Measurements from ENCODE around the gene ZNG1B. TPM values are rescaled to one million over a fixed set of nuclear protein-coding genes. Genes with fewer than 3 reads are reported as not detected.
"Not testable (repeated sequence)": the region's sequence is repeated elsewhere in the genome, so short reads cannot be mapped to it uniquely, and the experiment has no call there.

Gene ZNG1B
- polyA plus RNA-seq (ENCODE audit: insufficient read length in 4 of 4): 10 to 100 TPM; 53.7 to 61.4 (median 57.6) TPM

DNA sequence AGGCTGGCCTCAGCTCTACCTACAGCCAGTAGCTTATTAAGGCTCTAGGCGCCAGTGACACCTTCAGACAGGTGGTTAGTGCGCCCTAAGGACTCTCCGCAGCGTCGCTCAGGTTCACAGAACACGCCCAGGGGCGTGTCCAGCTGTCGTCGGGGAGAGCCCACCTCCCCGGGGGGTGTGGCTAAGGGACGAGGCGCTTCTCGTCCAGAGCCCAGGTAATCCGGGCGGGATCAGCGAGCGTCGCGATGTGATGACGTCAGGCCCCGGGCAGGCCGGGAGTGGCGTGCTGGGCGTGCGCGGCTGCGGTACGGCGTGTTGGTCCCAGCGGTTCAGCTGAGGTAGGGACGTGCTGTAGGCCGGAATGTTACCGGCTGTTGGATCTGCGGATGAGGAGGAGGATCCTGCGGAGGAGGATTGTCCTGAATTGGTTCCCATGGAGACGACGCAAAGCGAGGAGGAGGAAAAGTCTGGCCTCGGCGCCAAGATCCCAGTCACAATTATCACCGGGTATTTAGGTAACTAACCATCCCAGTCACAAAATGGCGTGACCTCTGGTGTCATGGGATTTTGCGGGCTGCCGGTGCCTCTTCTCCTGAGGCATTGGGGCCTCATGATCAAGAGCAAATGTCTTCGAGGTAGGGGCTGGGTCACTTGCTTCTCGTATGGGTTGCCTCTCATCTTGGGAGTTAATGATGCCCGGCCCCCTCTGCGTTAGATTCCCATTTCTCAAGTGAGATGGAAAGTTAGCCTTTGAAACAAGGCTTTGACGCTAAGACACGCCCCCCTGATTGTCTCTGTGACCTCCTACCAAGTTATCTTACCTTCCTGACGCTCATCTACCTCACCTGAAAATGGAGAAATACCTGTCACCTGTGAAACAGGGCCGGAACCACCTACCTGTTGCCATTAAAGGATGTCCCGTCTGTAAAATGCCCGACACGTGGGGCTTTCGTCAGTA lies at the start of gene ZNG1B:
Gene ZNG1B (plus strand): TSS at position 184 of the 958 bp plus-strand sequence. CDS start 178 bp downstream, at position 362.
- peak in 1 of 4 donors; percentile 0 for DNase-seq (ENCODE audit: low read depth in 4 of 4, low spot score in 3 of 4)

DNA sequence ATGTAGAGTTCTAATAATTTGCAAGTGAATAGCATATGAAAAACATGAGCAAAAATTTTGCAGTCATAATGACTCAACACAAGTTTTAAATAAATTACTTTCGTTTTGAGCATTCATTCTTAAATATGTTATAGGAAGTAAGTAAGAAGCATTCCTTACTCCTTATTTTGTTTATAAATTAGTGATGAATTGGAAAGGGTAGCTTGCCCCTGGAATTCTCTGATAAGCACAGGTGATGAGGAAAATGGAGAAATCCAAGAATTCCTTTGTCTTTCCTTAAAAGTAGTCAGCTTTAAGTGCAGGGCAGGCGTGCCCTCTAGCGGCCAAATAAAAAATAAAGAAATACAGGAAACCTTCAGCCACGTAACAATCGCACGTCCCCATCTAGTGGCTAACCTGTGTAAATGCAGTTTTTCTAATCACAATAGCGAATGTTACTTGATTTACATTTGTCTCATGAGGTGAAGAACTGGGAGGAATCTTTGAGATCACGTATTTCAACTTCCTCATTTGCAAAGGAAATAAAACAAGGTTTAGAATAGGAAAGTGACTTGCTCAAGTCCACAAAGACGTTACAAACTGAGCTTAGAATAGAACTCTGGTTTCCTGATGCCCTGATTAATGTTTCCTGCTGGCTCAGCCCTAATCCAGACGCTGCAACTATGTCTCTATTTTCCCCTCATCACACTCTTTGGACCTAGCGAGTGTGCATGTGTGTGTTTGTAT lies 47.2 kb upstream of the ZNG1B start:
- DNase-seq (ENCODE audit: low read depth in 4 of 4, low spot score in 3 of 4): peak; percentile 56 to 71 (median 63)

GRCh38 chr2:113391073-113391472 lies 46.4 kb upstream of the ZNG1B start:
- DNase-seq (ENCODE audit: low read depth in 4 of 4, low spot score in 3 of 4): no peak

- DNase-seq (ENCODE audit: low read depth in 4 of 4, low spot score in 3 of 4): no peak
Measured at GRCh38 chr2:113406114-113406513, 31.4 kb upstream of the ZNG1B start.

DNA sequence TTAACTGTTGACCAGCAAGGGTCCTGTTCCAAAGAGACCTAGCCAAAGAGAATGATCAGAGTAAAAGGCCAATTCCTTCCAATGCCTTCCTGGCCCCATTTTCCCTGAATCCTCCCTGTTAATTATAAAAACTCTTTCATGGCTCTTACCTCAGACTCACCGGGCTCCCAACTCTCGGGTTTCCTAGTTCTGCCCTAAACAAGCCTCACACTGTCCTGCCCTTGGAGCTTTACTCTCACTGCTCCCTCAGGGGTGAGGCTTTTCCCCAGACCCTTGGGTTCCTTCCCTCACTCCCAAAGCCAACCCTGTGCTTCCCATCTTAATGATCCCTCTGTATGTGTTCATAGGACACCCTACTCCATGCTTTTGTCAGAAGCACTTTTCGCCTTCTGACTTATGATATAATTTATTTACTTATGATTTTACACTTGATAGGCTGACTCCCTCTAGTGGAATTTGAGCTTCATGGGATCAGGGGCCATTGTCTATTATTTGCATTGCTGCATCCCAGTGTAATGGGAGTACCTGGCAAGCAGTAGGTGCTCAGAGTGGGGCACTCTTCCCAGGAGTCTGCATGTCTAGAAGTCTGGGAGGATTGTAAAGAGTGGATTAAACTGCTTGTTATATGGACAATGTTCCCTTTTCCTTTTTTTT lies 29.9 kb upstream of the ZNG1B start:
- DNase-seq (ENCODE audit: low read depth in 4 of 4, low spot score in 3 of 4): no peak

DNA sequence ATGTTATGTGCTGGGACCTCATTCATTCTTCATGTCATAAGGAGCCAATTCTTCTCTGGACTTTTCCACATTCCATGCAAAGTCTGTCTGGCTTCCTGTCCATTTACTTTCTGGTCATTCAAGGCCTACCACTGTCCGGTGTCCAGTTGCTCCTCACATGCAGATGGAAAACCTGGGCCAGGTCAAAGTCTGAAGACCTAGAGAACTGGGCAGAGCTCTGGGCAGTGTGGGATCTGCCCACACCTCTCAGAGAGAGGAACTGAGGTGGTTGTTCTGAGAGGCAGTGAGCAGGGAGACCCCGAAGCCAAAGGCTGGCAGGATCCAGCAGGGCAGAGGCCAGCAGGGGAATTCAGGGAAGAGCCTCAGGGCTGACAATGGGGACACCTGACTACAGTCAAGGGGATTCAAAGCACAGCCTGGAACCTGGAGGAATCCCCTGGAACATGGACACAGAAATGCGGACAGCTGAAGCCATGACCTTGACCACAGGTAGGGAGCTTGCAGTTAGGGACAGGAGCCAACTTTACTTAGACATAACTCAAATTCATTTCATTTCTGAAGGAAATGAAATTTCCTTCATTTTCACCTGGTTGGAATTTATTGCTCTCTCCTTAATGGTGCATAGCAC lies 25.7 kb upstream of the ZNG1B start:
- DNase-seq (ENCODE audit: low read depth in 4 of 4, low spot score in 3 of 4): not testable (repeated sequence)

GRCh38 chr2:113412774-113413173 lies 24.7 kb upstream of the ZNG1B start:
- not testable (repeated sequence) for DNase-seq (ENCODE audit: low read depth in 4 of 4, low spot score in 3 of 4)

GRCh38 chr2:113431773-113432172 lies 5.7 kb upstream of the ZNG1B start:
- DNase-seq (ENCODE audit: low read depth in 4 of 4, low spot score in 3 of 4): not testable (repeated sequence)

- DNase-seq (ENCODE audit: low read depth in 4 of 4, low spot score in 3 of 4): not testable (repeated sequence)
Measured at GRCh38 chr2:113433468-113433867, 4.0 kb upstream of the ZNG1B start.

GRCh38 chr2:113465770-113466169 lies 28.3 kb downstream of the ZNG1B start:
- DNase-seq (ENCODE audit: low read depth in 4 of 4, low spot score in 3 of 4): not testable (repeated sequence)

GRCh38 chr2:113476688-113477368 lies 39.3 kb downstream of the ZNG1B start:
- not testable (repeated sequence) for DNase-seq (ENCODE audit: low read depth in 4 of 4, low spot score in 3 of 4)

- DNase-seq (ENCODE audit: low read depth in 4 of 4, low spot score in 3 of 4): not testable (repeated sequence)
Measured at GRCh38 chr2:113496527-113496926, 59.0 kb downstream of the ZNG1B start.

DNA sequence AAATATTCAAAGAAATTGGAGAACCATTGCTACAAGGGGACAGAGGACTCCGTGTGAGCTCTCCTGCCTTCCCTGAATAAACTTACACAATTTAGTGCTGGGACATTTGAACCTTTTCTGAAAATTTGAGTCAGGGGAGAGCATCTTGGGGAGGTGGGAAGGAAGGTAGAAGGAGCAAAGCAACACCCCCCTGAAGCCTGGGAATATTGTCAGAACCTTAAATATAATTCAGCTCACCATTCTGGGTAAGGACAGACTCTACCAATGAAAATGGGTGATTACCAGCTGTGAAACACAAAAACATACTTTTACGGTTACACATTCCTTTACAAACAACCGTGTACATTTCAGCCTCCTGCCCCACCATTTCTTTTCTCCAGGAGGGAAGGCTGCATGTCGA lies 60.9 kb downstream of the ZNG1B start, which contains the start of gene FOXD4L1:
Gene FOXD4L1 (plus strand): TSS at position 301 of the 400 bp plus-strand sequence. CDS start 592 bp downstream, outside the sequence.
- not testable (repeated sequence) for DNase-seq (ENCODE audit: low read depth in 4 of 4, low spot score in 3 of 4)

GRCh38 chr2:113499019-113499885 lies 61.8 kb downstream of the ZNG1B start:
- not testable (repeated sequence) for DNase-seq (ENCODE audit: low read depth in 4 of 4, low spot score in 3 of 4)

DNA sequence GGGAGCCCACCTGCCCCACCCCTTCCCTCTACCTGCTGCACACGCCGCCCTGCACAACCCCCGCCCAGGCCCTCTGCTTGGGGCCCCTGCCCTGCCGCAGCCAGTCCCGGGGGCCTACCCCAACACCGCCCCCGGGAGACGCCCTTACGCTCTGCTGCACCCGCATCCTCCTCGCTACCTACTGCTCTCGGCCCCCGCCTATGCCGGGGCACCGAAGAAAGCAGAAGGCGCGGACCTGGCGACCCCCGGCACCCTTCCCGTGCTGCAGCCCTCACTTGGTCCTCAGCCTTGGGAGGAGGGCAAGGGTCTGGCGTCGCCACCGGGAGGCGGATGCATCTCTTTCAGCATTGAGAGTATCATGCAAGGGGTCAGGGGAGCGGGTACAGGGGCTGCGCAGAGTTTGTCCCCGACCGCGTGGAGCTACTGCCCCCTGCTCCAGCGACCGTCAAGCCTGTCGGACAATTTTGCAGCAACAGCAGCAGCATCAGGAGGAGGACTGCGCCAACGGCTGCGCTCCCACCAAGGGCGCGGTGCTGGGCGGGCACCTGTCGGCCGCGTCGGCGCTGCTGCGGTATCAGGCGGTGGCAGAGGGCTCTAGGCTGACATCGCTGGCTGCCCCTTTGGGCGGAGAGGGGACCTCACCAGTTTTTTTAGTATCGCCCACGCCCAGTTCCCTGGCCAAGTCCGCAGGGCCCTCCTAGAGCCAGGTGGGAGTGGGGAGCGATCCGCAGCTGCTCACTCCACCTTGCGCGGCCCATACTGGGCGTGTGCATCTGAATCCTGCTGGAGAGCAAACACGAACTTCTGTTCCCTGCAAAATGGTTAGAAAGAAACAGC lies 62.6 kb downstream of the ZNG1B start:
- not testable (repeated sequence) for DNase-seq (ENCODE audit: low read depth in 4 of 4, low spot score in 3 of 4)

DNA sequence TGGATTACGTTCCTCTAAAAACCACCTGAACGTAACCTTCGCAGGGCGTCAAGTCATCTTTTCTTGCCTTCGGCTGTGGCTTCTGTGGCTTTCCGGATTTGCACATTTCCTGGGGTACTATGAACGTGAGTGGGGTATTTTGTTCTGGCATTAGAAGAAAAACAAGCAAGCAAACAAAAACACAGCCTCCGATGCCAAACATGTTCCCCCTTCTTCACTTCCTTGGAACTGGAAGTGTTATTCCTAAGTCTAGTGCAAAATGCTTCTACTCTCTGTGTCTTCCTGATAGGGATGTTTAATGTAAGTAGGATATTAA lies 63.2 kb downstream of the ZNG1B start:
- DNase-seq (ENCODE audit: low read depth in 4 of 4, low spot score in 3 of 4): not testable (repeated sequence)

GRCh38 chr2:113502216-113503093 lies 65.0 kb downstream of the ZNG1B start:
- not testable (repeated sequence) for DNase-seq (ENCODE audit: low read depth in 4 of 4, low spot score in 3 of 4)

Data from right renal pelvis (tissue), 4 donors.